Ishikawa (cell line): ENCODE results near the gene POLR2L.

Experiments used
- CEBPB ChIP-seq: IDR thresholded peaks from 2 replicates; pipeline ENCODE4 v1.6.1; 2012
- CREB1 ChIP-seq: IDR thresholded peaks from 2 replicates; pipeline ENCODE4 v1.6.1; 2012; ENCODE audit warnings: low read depth
- EGR1 ChIP-seq: IDR thresholded peaks from 2 replicates; pipeline ENCODE4 v1.6.1; 2012
- EP300 ChIP-seq: IDR thresholded peaks from 2 replicates; pipeline ENCODE4 v1.6.1; 2012; ENCODE audit warnings: borderline replicate concordance
- FOXM1 ChIP-seq: IDR thresholded peaks from 2 replicates; pipeline ENCODE4 v1.6.1; 2012; ENCODE audit warnings: low read depth, borderline replicate concordance
- NFIC ChIP-seq: IDR thresholded peaks from 2 replicates; pipeline ENCODE4 v1.6.1; 2012
- RAD21 ChIP-seq: IDR thresholded peaks from 2 replicates; pipeline ENCODE4 v1.6.1; 2012; ENCODE audit warnings: low read depth
- REST ChIP-seq: IDR thresholded peaks from 2 replicates; pipeline ENCODE4 v1.6.1; 2012; ENCODE audit warnings: low read depth, mild to moderate bottlenecking
- TAF1 ChIP-seq: IDR thresholded peaks from 2 replicates; pipeline ENCODE4 v1.6.1; 2012; ENCODE audit warnings: low read depth, mild to moderate bottlenecking
- TCF12 ChIP-seq: IDR thresholded peaks from 2 replicates; pipeline ENCODE4 v1.6.1; 2012; ENCODE audit warnings: low read depth
- TEAD4 ChIP-seq: IDR thresholded peaks from 2 replicates; pipeline ENCODE4 v1.6.1; 2012
- USF1 ChIP-seq: IDR thresholded peaks from 2 replicates; pipeline ENCODE4 v1.6.1; 2012
- YY1 ChIP-seq: IDR thresholded peaks from 2 replicates; pipeline ENCODE4 v1.6.1; 2012; ENCODE audit warnings: low read depth
- ZBTB7A ChIP-seq: IDR thresholded peaks from 2 replicates; pipeline ENCODE4 v1.6.1; 2012; ENCODE audit warnings: low read depth
- TF ChIP-seq, protein P1 (sequence below): IDR thresholded peaks from 2 replicates; pipeline ENCODE4 v1.6.1; 2012

Gene POLR2L

DNA sequence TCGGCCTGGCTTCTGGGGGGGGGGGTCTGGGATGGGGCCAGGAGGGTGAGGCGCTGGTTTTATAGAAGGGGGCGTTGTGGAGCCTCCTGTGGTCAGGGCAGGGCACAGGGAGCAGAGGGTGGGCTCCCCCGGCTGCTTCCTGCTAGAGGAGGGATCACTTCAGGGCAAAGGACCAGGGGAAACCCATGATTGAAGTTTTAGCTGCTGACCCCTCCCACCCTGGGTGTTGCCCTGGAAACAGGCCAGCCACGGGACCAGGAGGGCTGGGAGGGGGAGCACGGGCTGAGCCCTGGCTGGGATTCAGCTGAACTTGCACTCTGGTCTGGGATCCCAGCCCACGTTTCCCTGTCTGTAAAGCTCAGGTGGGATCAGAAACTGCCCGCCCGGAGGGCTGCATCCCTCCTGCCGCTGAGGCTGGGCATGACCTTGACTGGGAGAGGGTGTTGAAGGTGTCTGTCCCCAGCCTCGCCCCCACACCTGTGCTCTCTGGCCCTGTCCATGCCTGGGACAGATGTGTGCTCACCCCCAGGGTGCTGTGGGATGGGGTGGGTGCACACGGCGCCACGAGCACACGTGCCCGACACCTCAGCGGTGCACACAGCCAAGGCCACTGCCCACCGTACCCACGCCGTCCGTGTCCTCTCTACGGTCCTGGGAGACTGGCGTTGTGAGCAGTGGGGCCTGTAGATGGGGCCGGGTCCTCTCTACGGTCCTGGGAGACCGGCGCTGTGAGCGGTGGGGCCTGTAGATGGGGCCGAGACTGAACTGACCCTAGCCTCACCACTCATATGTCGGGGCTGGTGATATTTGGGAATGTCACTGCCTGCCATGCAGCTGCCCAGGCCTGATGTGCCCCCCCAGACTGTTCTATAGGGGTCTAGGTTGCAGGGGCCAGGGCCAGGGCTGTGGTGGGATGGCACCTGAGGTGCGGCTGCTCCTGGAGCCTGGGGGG, 2.6 kb upstream of the POLR2L start:
- TF ChIP-seq NFIC: peak; percentile 79
- no peak for TF ChIP-seq EGR1
- TF ChIP-seq, protein P1, sequence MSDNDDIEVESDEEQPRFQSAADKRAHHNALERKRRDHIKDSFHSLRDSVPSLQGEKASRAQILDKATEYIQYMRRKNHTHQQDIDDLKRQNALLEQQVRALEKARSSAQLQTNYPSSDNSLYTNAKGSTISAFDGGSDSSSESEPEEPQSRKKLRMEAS: no peak
- TF ChIP-seq ZBTB7A: no peak
- no peak for TF ChIP-seq FOXM1
- TF ChIP-seq USF1: peak; percentile 53; the same call in 1 of the 2 replicates
- TF ChIP-seq TCF12: no peak; the same call in 1 of the 2 replicates
- TF ChIP-seq TEAD4: no peak
- TF ChIP-seq CREB1: no peak
- 0 out of 2 replicates have a peak, but pooled peaks have one; percentile 22 for TF ChIP-seq TAF1
- TF ChIP-seq RAD21: no peak
- TF ChIP-seq YY1: no peak
- no peak for TF ChIP-seq CEBPB
- no peak for TF ChIP-seq REST
- TF ChIP-seq EP300: no peak

DNA sequence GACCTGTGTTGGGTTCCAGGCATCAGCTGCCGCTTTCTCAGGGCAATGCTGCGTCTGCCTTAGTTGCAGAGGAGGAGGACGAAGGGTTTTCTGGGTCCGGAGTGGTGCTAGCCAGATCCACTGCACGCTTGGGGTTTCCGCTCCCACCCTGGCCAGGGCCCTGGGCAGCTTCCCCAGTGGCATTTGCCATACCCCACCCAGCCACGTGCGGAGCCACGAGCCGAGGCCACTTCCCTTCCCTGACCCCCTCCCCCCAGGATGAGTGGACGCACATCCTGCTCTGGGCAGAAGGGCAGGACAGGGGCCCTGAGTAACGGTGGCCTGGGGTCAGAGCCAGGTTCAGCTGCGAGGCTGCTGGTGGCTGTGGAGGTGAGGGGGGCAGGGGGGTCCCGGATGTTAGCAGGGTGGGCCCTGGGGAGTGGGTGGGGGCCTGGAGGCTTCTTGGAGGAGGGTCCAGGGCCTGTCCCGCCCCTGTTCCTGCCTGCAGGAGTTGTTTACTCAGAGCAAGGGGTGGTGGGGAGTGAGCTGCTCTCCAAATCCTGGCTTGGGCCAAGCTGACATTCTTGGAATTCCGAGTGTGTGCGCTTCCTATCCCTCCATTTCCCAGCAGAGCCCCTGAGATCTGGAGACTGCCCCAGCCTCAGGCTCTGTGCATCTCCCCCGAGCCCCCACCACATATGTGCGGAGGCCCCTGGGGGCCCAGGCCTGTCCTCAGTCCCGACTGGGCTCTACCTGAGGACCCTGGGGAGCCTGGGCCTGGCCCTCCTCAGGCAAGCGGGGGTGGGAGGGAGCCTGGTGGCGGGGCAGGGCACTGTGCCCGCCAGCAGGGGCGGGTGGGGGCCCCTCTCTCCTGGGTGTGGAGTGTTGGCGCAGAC, 1.7 kb upstream of the POLR2L start:
- TF ChIP-seq NFIC: peak; percentile 56; the same call in 1 of the 2 replicates
- TF ChIP-seq USF1: peak; percentile 47
- peak; percentile 51; the same call in 1 of the 2 replicates for TF ChIP-seq EP300
- no peak for TF ChIP-seq YY1
- no peak for TF ChIP-seq CEBPB
- TF ChIP-seq ZBTB7A: peak; percentile 92
- no peak for TF ChIP-seq CREB1
- no peak for TF ChIP-seq TAF1
- peak; percentile 51; the same call in 1 of the 2 replicates for TF ChIP-seq REST
- TF ChIP-seq, protein P1: peak; percentile 94
- no peak for TF ChIP-seq EGR1
- peak; percentile 46 for TF ChIP-seq TCF12
- no peak for TF ChIP-seq RAD21
- TF ChIP-seq FOXM1: no peak
- peak; percentile 99 for TF ChIP-seq TEAD4

GRCh38 chr11:843086-843734, 881 bp upstream of the POLR2L start:
- no peak for TF ChIP-seq EP300
- TF ChIP-seq USF1: no peak
- TF ChIP-seq EGR1: no peak
- TF ChIP-seq ZBTB7A: peak; percentile 93
- no peak for TF ChIP-seq RAD21

DNA sequence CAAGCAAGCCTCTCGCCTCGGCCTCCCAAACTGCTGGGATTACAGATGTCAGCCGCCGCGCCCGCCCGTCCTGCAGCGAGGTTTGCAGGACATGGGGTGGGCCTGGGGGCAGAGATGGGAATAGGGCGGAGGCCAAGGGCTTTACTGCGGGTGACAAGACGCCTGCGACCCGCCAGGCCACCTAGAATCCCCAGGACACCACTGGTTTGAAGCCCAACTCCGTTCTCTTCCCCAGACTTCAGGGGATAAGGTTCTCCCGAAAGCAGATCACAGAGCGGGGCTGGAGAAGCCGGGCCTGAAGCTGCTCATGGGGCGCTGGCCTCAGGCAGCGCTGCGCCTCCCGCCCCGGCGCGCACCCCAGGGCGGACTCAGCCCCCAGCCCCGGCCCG, 354 bp downstream of the POLR2L start:
- TF ChIP-seq TEAD4 (no peak), CEBPB (no peak), ZBTB7A (peak; percentile 66; the same call in 1 of the 2 replicates), YY1 (no peak)
